Thoracic aorta (tissue), 2 donors: ENCODE results near the gene SNTA1. TPM values are rescaled to one million over a fixed set of nuclear protein-coding genes. Genes with fewer than 3 reads are reported as not detected.
"Not testable (repeated sequence)": the region's sequence is repeated elsewhere in the genome, so short reads cannot be mapped to it uniquely, and the experiment has no call there.

Experiments used
- ATAC-seq: fragments of 150-250 bp; one replicate; pipeline ENCODE4 v1.8.0; 2017; ENCODE audit warnings: low read depth; ENCODE audit not compliant: insufficient number of reproducible peaks, low FRiP score
- DNase-seq: peaks from one replicate; pipeline ENCODE4 v3.0.0-alpha.2; 2020; ENCODE audit warnings: low spot score
- H3K27ac ChIP-seq, 2 donors: fragments of 200-600 bp; sonication (generic); 1 replicate in 1 of 2; 2 replicates in 1 of 2; pipeline ENCODE4 v1.5.1; 2016; ENCODE audit warnings: mild to moderate bottlenecking in 2 of 2, moderate library complexity in 2 of 2
- H3K27me3 ChIP-seq: fragments of 200-600 bp; sonication (generic); replicated peaks from 2 replicates; pipeline ENCODE4 v1.6.0; 2016; ENCODE audit warnings: mild to moderate bottlenecking; ENCODE audit not compliant: insufficient read depth
- H3K36me3 ChIP-seq: fragments of 200-600 bp; sonication (generic); one replicate; pipeline ENCODE4 v1.5.1; 2016
- H3K4me1 ChIP-seq, 2 donors: fragments of 200-600 bp; sonication (generic); 1 replicate in 1 of 2; 2 replicates in 1 of 2; pipeline versions ENCODE4 v1.5.1 to v1.6.0; 2016; ENCODE audit warnings: low read depth in 2 of 2, mild to moderate bottlenecking in 1 of 2; ENCODE audit not compliant: control insufficient read depth in 1 of 2
- H3K4me3 ChIP-seq: fragments of 200-600 bp; sonication (generic); 2 replicates; pipeline ENCODE4 v1.5.1; 2016; ENCODE audit warnings: mild to moderate bottlenecking
- H3K9me3 ChIP-seq: fragments of 200-600 bp; sonication (generic); 2 replicates; pipeline ENCODE4 v1.5.1; 2016
- total RNA-seq, 2 donors: library from RNA; depleted of rRNA; stranded (reverse); fragments of >200 nt; gene quantifications; one replicate each; pipeline versions ENCODE4 v1.1.0 to v1.2.3, GENCODE V29; 2016
- TF ChIP-seq, protein P1 (sequence below): fragments of 200-600 bp; sonication (generic); IDR thresholded peaks from one replicate; pipeline ENCODE4 v1.5.1; 2019; ENCODE audit warnings: antibody characterized with exemption

SNTA1 gene
- 100 to 1,000 TPM in 1 of 2 donors, 10 to 100 TPM in 1; 62.6 to 108 TPM for total RNA-seq

GRCh38 chr20:33443512-33444239 lies at the start of gene SNTA1:
SNTA1 (minus strand) TSS chr20:33443763; CDS start chr20:33443620, 143 bp downstream.
- Histone ChIP-seq H3K27me3 (no peaks in the 10 kb centered on the region), H3K27ac (peak within 1 kb of the TSS; percentile 85 to 90), H3K4me1 (peaks cover 15 to 35% of the 10 kb centered on the region in 2 donors), H3K4me3 (peak within 1 kb of the TSS; percentile 89), H3K9me3 (no peaks in the 10 kb centered on the region), H3K36me3 (no peaks in the 10 kb centered on the region)
- peak; percentile 79 for DNase-seq
- peak; percentile 78 for ATAC-seq
- TF ChIP-seq, protein P1, sequence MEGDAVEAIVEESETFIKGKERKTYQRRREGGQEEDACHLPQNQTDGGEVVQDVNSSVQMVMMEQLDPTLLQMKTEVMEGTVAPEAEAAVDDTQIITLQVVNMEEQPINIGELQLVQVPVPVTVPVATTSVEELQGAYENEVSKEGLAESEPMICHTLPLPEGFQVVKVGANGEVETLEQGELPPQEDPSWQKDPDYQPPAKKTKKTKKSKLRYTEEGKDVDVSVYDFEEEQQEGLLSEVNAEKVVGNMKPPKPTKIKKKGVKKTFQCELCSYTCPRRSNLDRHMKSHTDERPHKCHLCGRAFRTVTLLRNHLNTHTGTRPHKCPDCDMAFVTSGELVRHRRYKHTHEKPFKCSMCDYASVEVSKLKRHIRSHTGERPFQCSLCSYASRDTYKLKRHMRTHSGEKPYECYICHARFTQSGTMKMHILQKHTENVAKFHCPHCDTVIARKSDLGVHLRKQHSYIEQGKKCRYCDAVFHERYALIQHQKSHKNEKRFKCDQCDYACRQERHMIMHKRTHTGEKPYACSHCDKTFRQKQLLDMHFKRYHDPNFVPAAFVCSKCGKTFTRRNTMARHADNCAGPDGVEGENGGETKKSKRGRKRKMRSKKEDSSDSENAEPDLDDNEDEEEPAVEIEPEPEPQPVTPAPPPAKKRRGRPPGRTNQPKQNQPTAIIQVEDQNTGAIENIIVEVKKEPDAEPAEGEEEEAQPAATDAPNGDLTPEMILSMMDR = no peak

GRCh38 chr20:33490934-33491656 lies 47.5 kb upstream of the SNTA1 start:
- ATAC-seq (no peak), DNase-seq (no peak)
- Histone ChIP-seq H3K9me3 (no peaks in the 10 kb centered on the region), H3K27me3 (no peaks in the 10 kb centered on the region), H3K27ac (peak overlapping the region; percentile 81 to 88), H3K36me3 (no peaks in the 10 kb centered on the region), H3K4me1 (peaks cover 13 to 23% of the 10 kb centered on the region in 2 donors), H3K4me3 (peak overlapping the region; percentile 93)
- TF ChIP-seq, protein P1 = no peak

- TF ChIP-seq, protein P1 = peak; percentile 12
- Histone ChIP-seq H3K27ac (peak within 1 kb of the TSS; percentile 94 to 96), H3K36me3 (no peaks in the 10 kb centered on the region), H3K4me1 (peaks cover 13 to 23% of the 10 kb centered on the region in 2 donors), H3K9me3 (no peaks in the 10 kb centered on the region), H3K4me3 (peak within 1 kb of the TSS; percentile 93), H3K27me3 (no peaks in the 10 kb centered on the region)
- ATAC-seq (peak; percentile 29), DNase-seq (peak; percentile 4)
Observed at GRCh38 chr20:33490023-33490933, 46.7 kb upstream of the SNTA1 start, which contains the start of gene CBFA2T2. CBFA2T2 (plus strand) TSS chr20:33490096; CDS start chr20:33490268, 172 bp downstream.

GRCh38 chr20:33489495-33490022 lies 46.0 kb upstream of the SNTA1 start:
- Histone ChIP-seq H3K27ac (peak overlapping the region; percentile 94 to 96), H3K27me3 (no peaks in the 10 kb centered on the region), H3K4me1 (peaks cover 13 to 23% of the 10 kb centered on the region in 2 donors), H3K36me3 (no peaks in the 10 kb centered on the region), H3K9me3 (no peaks in the 10 kb centered on the region), H3K4me3 (peak overlapping the region; percentile 86)
- TF ChIP-seq, protein P1 = no peak
- peak; percentile 96 for ATAC-seq
- DNase-seq = peak; percentile 94

- DNase-seq, H3K36me3 ChIP-seq, H3K9me3 ChIP-seq, H3K27me3 ChIP-seq, ATAC-seq: not testable (repeated sequence)
- Histone ChIP-seq H3K27ac (peak overlapping the region; percentile 94 to 96), H3K4me1 (peaks cover 13 to 23% of the 10 kb centered on the region in 2 donors), H3K4me3 (peak overlapping the region; percentile 86)
Observed at GRCh38 chr20:33488661-33489494, 45.3 kb upstream of the SNTA1 start.
